ENCODE data around the gene CDHR2. TPM values are rescaled to one million over a fixed set of nuclear protein-coding genes. Genes with fewer than 3 reads are reported as not detected.

The CDHR2 gene
- total and polyA plus RNA-seq, 2 of the 13 experiments (the other 11 are each of a cell fraction or from before 2014, with no cell fraction given) = 17.9 to 20.9 TPM

DNA sequence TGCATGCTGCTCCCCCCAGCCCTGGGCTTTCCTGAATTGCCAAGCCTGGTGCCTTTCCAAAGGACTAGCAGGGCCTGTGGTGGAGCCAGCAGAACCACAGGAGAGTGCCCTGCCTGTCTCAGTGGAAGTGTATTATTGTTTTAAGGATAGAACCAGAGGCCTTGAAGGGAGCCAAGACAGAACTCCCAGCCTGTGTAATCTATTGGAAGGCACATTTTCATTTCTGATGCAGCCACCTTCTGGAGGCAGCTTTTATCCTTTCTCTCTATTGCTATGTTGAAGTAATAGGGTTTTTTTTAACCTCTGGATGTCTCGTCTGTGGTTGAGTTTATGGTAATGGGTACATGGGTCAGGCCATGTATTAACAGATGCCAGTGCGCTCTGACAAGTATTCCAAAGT is 41.2 kb upstream of the CDHR2 start:
- H3K9me3 ChIP-seq (ENCODE audit: low read length) = no peaks in the 10 kb centered on the region

DNA sequence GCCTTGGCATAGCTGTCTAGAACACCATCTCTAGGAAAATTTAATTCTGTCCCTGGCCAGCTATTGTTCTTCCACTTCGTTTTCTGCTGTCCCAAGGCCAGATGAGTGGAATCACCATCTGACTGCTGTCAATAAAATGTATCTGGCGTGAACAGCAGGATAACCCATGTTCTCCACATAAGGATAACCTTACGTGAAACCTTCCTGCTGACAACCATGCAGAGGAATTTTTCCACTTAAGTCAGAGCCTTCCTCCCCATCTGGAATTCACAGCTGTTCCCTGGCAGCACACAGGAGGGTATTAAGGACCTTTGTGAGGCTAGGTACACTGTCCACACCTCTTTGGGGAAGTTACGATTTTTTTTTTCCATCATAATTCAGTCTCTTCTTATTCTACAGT is 40.5 kb upstream of the CDHR2 start:
- POLR2A ChIA-PET = no interaction called here
- H3K4me1 ChIP-seq (ENCODE audit: insufficient read depth, low read length) = no peaks in the 10 kb centered on the region

More for the DNA sequence above, 41.2 kb upstream of the CDHR2 start:
- no peak for DNase-seq (ENCODE audit: low spot score)
- ChIA-PET POLR2A (no interaction called here), CTCF (ENCODE audit: low intra/inter-chr PET ratio, low total read pairs) (no interaction called here)
- WGBS (ENCODE audit: low lambda C conversion rate) = 100% methylated on average over 2 of the region's 2 CpGs
- intact Hi-C loops (cut with micrococcal nuclease; ENCODE audit: unreplicated experiment) (no loop called here), in situ Hi-C loops (cut with HindIII; ENCODE audit: extremely low pct_ligation_motif_present, low pct_unique_long_range_greater_than_20kb) (no loop called here)
- Histone ChIP-seq H3K27me3 (ENCODE audit: control insufficient read depth in 1 of 2, insufficient read depth in 2 of 2, low read length in 2 of 2) (no peaks in the 10 kb centered on the region; a peak in 1 of 5 replicates), H3K36me3 (replicated peaks in 1 of 2; ENCODE audit: control insufficient read depth in 1 of 2, insufficient read depth in 2 of 2, low read length in 2 of 2) (peaks cover 2 to 43% of the 10 kb centered on the region in 2 experiments; a peak in 4 of 5 replicates), H2AFZ (ENCODE audit: low read length) (no peak overlapping the region), H3K27ac (ENCODE audit: extremely low read length, insufficient read depth, low read length) (no peak overlapping the region), H3K79me2 (ENCODE audit: insufficient read depth, low read length) (no peaks in the 10 kb centered on the region), H4K20me1 (ENCODE audit: insufficient read depth, low read length) (no peaks in the 10 kb centered on the region), H3K4me3 (replicated peaks in 1 of 3; ENCODE audit: insufficient read depth in 1 of 3, low read depth in 2 of 3, low read length in 3 of 3) (no peak overlapping the region), H3K4me2 (ENCODE audit: low read depth, low read length) (no peak overlapping the region), H3K4me1 (ENCODE audit: insufficient read depth, low read length) (no peaks in the 10 kb centered on the region), H3K9ac (ENCODE audit: insufficient read depth, low read depth, low read length) (no peak overlapping the region)
- no peak for ATAC-seq
- BruUV-seq (replicated peaks) = no TSS peak
- TF ChIP-seq RFX1 (IDR thresholded peaks at IDR 0.05) = no peak
- TF ChIP-seq ZBTB7B (CRISPR knock-in tag; IDR thresholded peaks at IDR 0.05) = no peak
- no peak for TF ChIP-seq ZSCAN22 (CRISPR knock-in tag; IDR thresholded peaks at IDR 0.05)
- no peak for TF ChIP-seq NFIB (CRISPR knock-in tag; IDR thresholded peaks at IDR 0.05; ENCODE audit: borderline replicate concordance)
- no peak for TF ChIP-seq SOX13 (IDR thresholded peaks at IDR 0.05)
- TF ChIP-seq SOX13 (CRISPR knock-in tag; conservative IDR thresholded peaks at IDR 0.05 in 1 of 2, IDR thresholded peaks at IDR 0.05 in 1 of 2) = no peak
- TF ChIP-seq RBM22 (optimal IDR thresholded peaks at IDR 0.05; ENCODE audit: low read length) = peak; percentile 52
- TF ChIP-seq ZNF17 (CRISPR knock-in tag; IDR thresholded peaks at IDR 0.05) = no peak
- no peak for FAIRE-seq

More for the DNA sequence above, 40.5 kb upstream of the CDHR2 start:
- TF ChIP-seq KLF9 (CRISPR knock-in tag; IDR thresholded peaks at IDR 0.05; ENCODE audit: low read depth) = no peak
- no peak for TF ChIP-seq ELF4 (CRISPR knock-in tag; IDR thresholded peaks at IDR 0.05; ENCODE audit: borderline replicate concordance)
- no peak for TF ChIP-seq SP1 (IDR thresholded peaks at IDR 0.05)
- no peak for TF ChIP-seq SP1 (CRISPR knock-in tag; IDR thresholded peaks at IDR 0.05)
- no peak for TF ChIP-seq GTF3A (CRISPR knock-in tag; conservative IDR thresholded peaks at IDR 0.05)
- no peak for TF ChIP-seq PHF21A (CRISPR knock-in tag; IDR thresholded peaks at IDR 0.05)
- TF ChIP-seq, protein P1, sequence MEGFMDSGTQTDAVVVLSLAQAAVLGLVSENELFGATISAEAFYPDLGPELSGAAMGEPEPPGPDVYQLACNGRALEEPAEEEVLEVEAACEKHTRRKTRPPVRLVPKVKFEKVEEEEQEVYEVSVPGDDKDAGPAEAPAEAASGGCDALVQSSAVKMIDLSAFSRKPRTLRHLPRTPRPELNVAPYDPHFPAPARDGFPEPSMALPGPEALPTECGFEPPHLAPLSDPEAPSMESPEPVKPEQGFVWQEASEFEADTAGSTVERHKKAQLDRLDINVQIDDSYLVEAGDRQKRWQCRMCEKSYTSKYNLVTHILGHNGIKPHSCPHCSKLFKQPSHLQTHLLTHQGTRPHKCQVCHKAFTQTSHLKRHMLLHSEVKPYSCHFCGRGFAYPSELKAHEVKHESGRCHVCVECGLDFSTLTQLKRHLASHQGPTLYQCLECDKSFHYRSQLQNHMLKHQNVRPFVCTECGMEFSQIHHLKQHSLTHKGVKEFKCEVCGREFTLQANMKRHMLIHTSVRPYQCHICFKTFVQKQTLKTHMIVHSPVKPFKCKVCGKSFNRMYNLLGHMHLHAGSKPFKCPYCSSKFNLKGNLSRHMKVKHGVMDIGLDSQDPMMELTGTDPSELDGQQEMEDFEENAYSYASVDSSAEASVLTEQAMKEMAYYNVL (CRISPR knock-in tag; IDR thresholded peaks at IDR 0.05; ENCODE audit: borderline replicate concordance) = no peak
- no peak for TF ChIP-seq MTA1 (CRISPR knock-in tag; IDR thresholded peaks at IDR 0.05; ENCODE audit: borderline replicate concordance)
- TF ChIP-seq ZMAT3 (CRISPR knock-in tag; conservative IDR thresholded peaks at IDR 0.05) = no peak
- no peak for TF ChIP-seq ARID2 (CRISPR knock-in tag; IDR thresholded peaks at IDR 0.05; ENCODE audit: borderline replicate concordance)
- no peak for TF ChIP-seq CHD2 (IDR thresholded peaks at IDR 0.05; ENCODE audit: low read depth, low read length)
- no peak for TF ChIP-seq MAFF (IDR thresholded peaks at IDR 0.05; ENCODE audit: low read depth, low read length)
- TF ChIP-seq, protein P2, sequence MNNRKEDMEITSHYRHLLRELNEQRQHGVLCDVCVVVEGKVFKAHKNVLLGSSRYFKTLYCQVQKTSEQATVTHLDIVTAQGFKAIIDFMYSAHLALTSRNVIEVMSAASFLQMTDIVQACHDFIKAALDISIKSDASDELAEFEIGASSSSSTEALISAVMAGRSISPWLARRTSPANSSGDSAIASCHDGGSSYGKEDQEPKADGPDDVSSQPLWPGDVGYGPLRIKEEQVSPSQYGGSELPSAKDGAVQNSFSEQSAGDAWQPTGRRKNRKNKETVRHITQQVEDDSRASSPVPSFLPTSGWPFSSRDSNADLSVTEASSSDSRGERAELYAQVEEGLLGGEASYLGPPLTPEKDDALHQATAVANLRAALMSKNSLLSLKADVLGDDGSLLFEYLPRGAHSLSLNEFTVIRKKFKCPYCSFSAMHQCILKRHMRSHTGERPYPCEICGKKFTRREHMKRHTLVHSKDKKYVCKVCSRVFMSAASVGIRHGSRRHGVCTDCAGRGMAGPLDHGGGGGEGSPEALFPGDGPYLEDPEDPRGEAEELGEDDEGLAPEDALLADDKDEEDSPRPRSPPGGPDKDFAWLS (CRISPR knock-in tag; IDR thresholded peaks at IDR 0.05; ENCODE audit: borderline replicate concordance) = no peak
- no peak for TF ChIP-seq TMF1 (CRISPR knock-in tag; IDR thresholded peaks at IDR 0.05; ENCODE audit: low read depth)
- no peak for DNase-seq (ENCODE audit: low spot score)
- CTCF ChIA-PET (ENCODE audit: low intra/inter-chr PET ratio, low total read pairs) = no interaction called here
- FAIRE-seq = no peak
- no peak overlapping the region for H2AFZ ChIP-seq (ENCODE audit: low read length)
- no peak overlapping the region for H3K4me2 ChIP-seq (ENCODE audit: low read depth, low read length)
- WGBS (ENCODE audit: low lambda C conversion rate) = 95% methylated on average over 4 of the region's 4 CpGs
- in situ Hi-C loops (cut with HindIII; ENCODE audit: extremely low pct_ligation_motif_present, low pct_unique_long_range_greater_than_20kb) (no loop called here), intact Hi-C loops (cut with micrococcal nuclease; ENCODE audit: unreplicated experiment) (no loop called here)
- no peaks in the 10 kb centered on the region for H3K79me2 ChIP-seq (ENCODE audit: insufficient read depth, low read length)
- H4K20me1 ChIP-seq (ENCODE audit: insufficient read depth, low read length) = no peaks in the 10 kb centered on the region
- peaks cover 2 to 42% of the 10 kb centered on the region in 2 experiments; a peak in 4 of 5 replicates for H3K36me3 ChIP-seq (replicated peaks in 1 of 2; ENCODE audit: control insufficient read depth in 1 of 2, insufficient read depth in 2 of 2, low read length in 2 of 2)
- no peaks in the 10 kb centered on the region for H3K9me3 ChIP-seq (ENCODE audit: low read length)
- no peak overlapping the region for H3K4me3 ChIP-seq (replicated peaks in 1 of 3; ENCODE audit: insufficient read depth in 1 of 3, low read depth in 2 of 3, low read length in 3 of 3)
- H3K27ac ChIP-seq (ENCODE audit: extremely low read length, insufficient read depth, low read length) = no peak overlapping the region
- BruUV-seq (replicated peaks) = no TSS peak
- no peak for ATAC-seq
- H3K27me3 ChIP-seq (ENCODE audit: control insufficient read depth in 1 of 2, insufficient read depth in 2 of 2, low read length in 2 of 2) = no peaks in the 10 kb centered on the region; a peak in 1 of 5 replicates
- H3K9ac ChIP-seq (ENCODE audit: insufficient read depth, low read depth, low read length) = no peak overlapping the region

All from HepG2 (cell line).